HG02840 (cell line): ENCODE data around the gene BNIP5.

Experiments used
- ATAC-seq: cut with Tn5 transposase; IDR thresholded peaks from one replicate; pipeline ENCODE4 v1.9.1; 2021; ENCODE audit warnings: mild to moderate bottlenecking, moderate library complexity, moderate number of reproducible peaks; ENCODE audit not compliant: unreplicated experiment, low FRiP score

Gene BNIP5, protein sequence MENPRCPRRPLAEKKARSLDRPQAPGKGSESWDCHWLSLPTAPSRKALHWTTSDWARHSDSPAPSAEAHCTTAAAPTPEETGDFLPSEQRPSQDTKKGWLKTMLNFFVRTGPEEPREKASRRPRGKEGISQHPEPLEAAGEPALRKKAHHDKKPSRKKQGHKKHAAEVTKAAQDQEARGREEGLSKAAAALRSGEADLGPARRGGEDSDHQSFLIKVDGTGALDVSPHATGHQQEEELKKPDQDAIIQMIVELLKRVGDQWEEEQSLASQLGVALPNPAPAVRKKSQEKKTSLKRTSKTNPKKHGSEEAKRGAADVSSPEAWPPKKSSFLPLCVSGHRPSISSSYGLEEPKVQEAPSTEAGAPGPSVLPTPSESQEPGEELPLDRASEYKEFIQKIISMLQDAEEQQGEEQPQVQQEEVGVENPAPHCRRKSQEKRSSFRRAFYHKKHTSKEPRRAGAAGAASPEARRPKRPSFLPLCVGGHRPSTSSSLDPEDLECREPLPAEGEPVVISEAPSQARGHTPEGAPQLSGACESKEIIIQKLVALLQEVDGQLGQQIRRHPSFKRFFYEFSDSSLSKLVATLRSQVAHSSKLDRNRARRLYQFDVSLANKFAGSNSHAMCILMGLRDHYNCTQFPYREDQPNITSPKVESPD

DNA sequence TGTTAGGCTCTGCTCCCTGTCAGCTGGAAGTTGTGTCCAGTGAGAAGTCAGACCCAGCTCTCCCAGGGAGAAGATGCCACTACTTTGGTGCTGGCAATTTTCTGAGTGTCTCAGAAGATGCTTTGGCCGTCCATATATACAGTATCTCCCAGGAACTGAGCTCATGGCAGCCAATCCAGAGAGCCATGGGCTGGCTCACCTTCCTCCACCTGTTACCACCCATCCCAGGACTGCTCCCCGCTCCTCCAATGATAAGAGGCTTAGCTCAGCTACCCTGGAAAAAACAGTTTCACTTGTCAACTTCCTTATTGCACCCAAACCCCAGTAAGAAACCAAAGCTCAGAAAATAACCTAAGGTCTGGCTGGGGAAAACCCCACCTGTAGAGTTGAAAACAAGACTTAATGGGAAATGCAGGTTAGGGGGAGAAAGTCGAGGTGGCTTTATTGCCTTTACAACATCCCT, at the start of gene BNIP5:
BNIP5 (minus strand) TSS at position 110 of the 463 bp plus-strand sequence. CDS start 6,198 bp downstream, outside the sequence.
- no peak for ATAC-seq

GRCh38 chr6:36384095-36384494, 47.4 kb upstream of the BNIP5 start:
- ATAC-seq = no peak

DNA sequence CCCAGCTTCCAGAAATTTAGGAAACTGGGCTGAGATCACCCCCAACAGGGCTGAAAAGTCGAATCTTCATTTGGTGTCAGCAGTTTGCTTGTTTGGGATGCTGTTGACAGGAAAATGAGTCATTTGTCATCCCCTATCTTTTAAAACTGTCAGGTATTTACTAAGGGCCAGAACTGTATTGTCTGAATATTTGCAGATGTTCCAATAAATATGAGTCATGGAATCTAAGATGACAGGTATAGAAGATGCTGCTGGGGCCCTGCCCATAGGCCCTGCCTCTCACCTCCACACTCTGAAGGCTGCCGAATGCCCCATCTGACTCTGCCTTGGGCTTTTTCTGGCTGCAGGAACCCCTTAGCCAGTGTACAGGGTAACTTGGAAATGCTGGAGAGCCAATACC, 46.9 kb upstream of the BNIP5 start:
- no peak for ATAC-seq

DNA sequence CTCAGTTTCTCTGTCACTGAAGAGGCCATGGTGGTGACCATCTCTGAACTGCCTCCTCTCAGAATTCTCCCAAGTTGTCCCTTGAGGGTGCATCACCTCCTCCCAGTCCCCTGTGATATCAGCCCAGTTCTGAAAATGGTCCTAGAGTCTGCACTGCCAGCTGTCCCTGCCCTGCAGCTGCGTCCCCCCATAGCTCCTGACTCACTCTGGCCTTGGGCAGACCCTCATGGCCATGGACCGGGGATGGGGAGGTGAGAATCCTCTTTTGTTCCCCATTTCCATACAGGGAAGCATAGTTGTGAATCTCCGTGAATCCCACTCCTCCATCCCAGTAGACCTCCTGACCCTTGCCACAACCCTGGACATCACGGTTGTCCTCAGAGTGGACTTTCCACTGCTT, 46.3 kb upstream of the BNIP5 start:
- no peak for ATAC-seq

GRCh38 chr6:36381502-36382389, 45.1 kb upstream of the BNIP5 start:
- no peak for ATAC-seq

DNA sequence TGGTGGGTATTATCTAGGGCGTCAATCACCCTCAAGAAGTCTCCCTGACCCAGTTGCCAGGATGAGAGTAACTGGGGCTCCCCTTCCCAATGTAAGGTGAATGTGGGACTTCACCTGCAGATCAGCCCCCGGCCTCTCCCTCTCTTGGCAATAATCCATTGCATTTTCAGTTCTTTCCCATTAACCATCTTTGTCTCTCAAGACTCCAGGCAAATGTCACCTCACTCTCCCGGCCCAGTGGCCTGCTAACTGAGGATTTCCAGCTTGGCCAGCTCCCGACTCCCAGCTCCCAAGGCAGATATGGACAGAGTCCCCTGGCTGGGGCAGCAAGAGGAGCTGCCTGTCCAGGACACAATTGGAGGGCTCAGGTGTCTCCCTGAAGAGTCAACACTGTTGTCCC, 43.5 kb upstream of the BNIP5 start:
- ATAC-seq = no peak

GRCh38 chr6:36378936-36379335, 42.2 kb upstream of the BNIP5 start:
- no peak for ATAC-seq

- ATAC-seq = no peak
Measured at GRCh38 chr6:36378243-36378920, 41.7 kb upstream of the BNIP5 start.

- ATAC-seq = no peak
Measured at GRCh38 chr6:36377594-36377993, 40.9 kb upstream of the BNIP5 start.

GRCh38 chr6:36376742-36377141, 40.1 kb upstream of the BNIP5 start:
- ATAC-seq = no peak

GRCh38 chr6:36376183-36376582, 39.5 kb upstream of the BNIP5 start:
- no peak for ATAC-seq

DNA sequence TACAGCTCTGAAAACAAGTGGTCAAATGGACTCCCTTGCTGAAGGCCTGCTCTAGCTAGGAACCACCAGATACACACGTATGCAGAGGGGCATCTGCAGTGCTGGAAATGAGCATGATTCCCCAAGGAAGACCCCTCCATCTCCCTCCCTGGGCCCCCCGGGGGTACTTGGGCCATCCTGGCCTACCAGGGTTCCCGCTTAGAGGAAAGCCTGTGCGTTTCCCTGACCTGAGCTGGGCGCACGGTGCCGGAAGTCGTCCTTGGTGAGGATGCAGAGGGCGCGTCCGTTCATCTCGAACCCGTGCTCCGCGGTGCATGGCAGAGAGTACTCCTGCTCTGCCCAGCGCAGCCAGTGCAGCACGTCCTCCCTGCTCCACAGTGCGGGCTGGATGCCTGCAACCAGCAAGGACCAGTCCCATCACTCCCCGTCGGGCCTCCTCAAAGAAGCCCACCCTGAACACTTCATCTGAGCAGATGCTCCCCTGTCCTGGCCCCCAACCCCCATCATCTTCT, 39.0 kb upstream of the BNIP5 start:
- ATAC-seq = no peak

DNA sequence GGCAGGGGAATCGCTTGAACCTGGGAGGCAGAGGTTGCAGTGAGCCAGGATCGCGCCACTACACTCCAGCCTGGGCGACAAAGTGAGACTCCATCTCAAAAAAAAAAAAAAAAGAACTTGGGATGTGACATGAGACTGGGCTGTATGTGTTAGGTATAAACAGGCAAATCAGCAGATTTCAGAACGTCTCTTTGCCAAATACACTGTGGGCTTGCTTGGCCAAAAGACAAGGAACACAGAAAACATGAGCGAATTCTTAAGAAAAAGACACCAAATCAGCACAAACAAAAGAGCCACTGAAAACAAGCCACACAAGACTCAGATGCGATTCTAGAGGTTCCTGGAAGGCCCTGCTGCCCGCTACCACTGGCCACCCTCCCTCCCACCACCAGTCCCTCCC, 38.3 kb upstream of the BNIP5 start:
- ATAC-seq = no peak

DNA sequence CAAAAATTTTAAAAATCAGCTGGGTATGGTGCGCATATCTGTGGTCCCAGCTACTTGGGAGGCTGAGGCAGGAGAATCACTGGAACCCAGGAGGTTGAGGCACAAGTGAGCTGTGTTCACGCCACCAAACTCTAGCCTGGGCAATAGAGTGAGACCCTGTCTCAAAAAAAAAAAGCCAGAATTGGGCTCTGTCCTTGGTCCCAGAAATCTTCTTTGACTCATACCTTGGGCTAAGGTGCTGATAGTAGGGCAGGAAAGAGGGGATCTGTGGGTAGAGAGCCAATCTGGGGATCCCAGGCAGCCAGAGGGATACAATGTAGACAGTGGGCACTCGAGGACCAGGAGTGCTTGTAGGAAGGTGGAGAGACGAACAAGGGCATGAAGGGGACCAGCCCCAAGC, 37.5 kb upstream of the BNIP5 start:
- ATAC-seq = no peak

DNA sequence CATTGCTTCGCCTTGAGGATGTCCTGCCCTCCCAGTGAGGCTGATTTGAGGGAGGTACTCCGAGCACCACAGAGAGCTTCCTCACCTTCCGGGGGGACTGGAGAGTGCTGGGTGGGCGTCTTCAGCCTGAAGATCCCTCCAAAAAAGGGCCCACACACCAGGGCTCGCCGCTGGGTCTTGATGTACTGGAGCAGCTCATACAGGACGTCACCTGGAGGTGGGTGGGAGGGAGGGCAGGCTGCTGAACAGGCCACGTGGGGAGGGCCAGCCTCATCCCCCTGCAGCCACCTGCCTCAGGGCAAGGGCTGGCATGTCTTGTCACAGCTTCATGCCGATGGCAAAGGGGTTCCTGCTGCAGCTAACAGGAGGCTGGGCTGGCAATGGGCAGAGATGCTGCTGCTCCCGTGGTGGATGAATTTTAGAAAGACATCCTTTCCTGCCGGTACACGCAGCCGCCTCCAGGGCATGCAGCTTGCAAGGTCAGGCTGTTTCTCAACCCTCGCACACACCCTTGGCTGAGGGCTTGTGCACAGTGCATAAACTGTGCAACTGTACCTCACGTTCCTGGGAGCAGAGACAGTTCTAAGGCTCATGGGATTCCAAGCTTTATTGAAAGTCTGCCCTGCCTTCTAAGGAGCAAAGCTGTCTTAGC, 36.8 kb upstream of the BNIP5 start:
- ATAC-seq = no peak

DNA sequence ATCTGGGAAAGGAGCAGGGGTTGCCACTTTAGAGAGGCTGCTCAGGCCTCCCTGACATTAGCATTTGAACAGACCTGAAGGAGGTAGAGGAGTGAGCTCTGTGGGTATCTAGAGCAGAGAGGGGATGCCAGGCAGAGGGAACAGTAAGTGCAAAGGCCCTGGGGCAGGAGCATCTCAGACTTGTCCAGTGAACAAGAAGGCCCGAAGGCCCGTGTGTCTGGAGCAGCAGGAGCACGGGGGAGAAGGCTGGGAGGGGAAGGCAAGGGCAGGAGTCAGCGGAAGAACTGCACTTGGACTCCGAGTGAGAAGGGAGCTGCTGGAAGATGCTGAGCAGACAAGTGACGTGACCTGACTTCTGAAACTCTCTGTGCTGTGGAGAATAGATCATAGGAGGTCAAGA, 35.4 kb upstream of the BNIP5 start:
- no peak for ATAC-seq

DNA sequence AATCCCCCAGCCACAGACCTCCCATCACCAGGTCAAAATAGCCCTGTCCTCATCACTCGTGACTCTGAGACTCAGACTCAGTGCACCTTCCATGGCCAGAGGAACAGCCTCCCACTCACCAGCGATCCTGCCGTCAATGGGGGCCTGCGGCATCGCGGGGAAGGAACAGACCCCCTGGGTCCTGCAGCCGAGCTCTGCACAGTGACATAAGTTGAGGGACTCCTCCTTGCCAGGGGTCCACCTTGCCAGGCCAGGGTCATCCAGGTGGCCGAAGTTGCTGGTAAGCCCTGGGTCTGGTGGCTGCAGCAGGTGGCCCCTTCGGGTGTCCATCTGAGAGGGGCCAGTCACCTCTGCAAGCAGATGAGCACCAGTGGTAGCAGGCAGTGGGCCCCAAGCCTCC, 34.5 kb upstream of the BNIP5 start:
- ATAC-seq = no peak

DNA sequence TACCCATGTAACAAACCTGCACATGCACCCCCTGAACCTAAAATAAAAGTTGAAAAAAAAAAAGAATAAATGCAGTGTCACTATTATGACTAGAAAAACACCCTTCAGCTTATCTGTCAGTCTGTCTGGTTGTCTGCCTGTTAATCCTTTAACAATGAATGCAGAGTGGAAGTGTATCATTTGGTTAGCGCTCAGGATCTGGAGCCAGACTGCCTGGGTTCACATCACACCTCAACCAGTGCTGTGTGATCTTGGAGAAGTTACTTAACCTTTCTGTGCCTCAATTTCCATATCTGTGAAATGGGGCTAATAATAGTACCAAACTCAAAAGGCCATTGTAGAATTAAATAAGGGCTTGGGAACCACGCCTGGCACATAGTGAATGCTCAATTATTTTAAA, 34.0 kb upstream of the BNIP5 start:
- ATAC-seq = no peak

- no peak for ATAC-seq
Measured at GRCh38 chr6:36368921-36369865, 32.5 kb upstream of the BNIP5 start.
